OCI-LY3 (cell line): Measurements from ENCODE around the gene ZEB2.

Source experiments
- CTCF ChIP-seq: fragments of 200-600, 300-600 bp; sonication (generic); IDR thresholded peaks from 2 replicates; pipeline ENCODE4 v1.5.1; 2014; ENCODE audit warnings: antibody characterized with exemption, low read length, low read depth
- EZH2phosphoT487 ChIP-seq: fragments of 200-600 bp; shearing (Covaris generic); IDR thresholded peaks from 2 replicates; pipeline ENCODE4 v1.6.1; 2018; ENCODE audit warnings: antibody characterized with exemption, mixed run types, low read depth

- no peak for TF ChIP-seq CTCF
- no peak for TF ChIP-seq EZH2phosphoT487
These were observed 8.0 kb downstream of the ZEB2 start for GRCh38 chr2:144511937-144512336.
